GM12891 (cell line): ENCODE results near the gene TMEM88.

Source experiments
- POLR2A ChIP-seq: IDR thresholded peaks from 2 replicates; pipeline ENCODE4 v1.6.1; 2011; ENCODE audit warnings: low read depth, low read length, control low read depth
- SPI1 ChIP-seq: IDR thresholded peaks from 2 replicates; pipeline ENCODE4 v1.6.1; 2011; ENCODE audit warnings: low read depth, low read length, control low read depth

- TF ChIP-seq POLR2A (no peak), SPI1 (no peak)
These were observed 36.8 kb upstream of the TMEM88 start for GRCh38 chr17:7818026-7818425.
